Measurements from ENCODE around the gene RBM12. TPM values are rescaled to one million over a fixed set of nuclear protein-coding genes. Genes with fewer than 3 reads are reported as not detected.

The RBM12 gene
- total RNA-seq, 4 donors from 2014 or later = 24.7 to 33.8 (median 29.3) TPM

DNA sequence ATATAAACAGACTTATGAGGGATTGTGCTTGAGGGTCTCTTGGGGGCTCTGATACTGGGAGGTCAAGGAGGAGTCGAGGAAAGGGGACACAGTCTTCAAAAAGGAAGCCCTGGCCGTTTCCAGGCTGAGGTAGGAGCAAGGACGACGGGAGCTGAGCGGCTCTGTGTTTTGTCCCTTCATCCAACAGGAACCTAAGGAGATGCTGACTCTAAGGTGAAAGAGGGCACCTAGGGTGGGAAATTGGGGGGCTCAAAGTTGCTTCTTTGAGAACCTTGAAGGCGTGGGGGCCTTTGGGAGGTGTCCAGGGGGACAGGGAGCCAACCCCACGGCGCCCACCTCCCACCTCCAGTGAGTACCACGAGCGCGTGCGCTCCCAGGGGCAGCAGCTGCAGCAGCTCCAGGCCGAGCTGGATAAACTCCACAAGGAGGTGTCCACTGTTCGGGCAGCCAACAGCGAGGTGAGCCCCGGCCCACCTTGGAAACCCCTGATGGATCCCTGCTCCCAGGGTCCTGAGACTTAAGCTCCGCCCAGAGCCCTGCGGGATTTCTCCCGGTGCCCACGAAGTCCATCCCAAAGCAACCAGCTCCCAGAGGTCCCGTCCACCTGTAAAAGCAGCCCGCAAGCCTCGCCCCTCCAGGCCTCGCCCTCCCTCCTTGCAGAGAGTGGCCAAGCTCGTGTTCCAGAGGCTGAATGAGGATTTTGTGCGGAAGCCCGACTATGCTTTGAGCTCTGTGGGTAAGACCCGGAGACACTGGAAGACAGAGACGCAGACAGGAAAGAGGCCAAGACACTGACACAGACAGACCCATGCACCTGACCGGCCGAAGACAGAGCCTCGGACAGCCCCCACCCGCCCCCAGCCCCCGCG lies 46.2 kb downstream of the RBM12 start:
- Histone ChIP-seq H3K36me3 (no peaks in the 10 kb centered on the region), H3K27ac (peak overlapping the region; percentile 90 to 98 (median 96)), H3K4me3 (peak overlapping the region; percentile 27 to 64 (median 40)), H3K27me3 (no peaks in the 10 kb centered on the region), H3K9me3 (no peaks in the 10 kb centered on the region), H3K4me1 (peaks cover 12 to 47% (median 37%) of the 10 kb centered on the region in 4 donors)
- in situ Hi-C loops (cut with MboI; ENCODE audit: low pct_ligation_motif_present in 1 of 4, low pct_unique_long_range_greater_than_20kb in 1 of 4, low sequenced_read_pairs in 3 of 4) (no loop called here), intact Hi-C loops (cut with DNase I; ENCODE audit: low total_unique reads) (no loop called here)
- DNase-seq = no peak
- WGBS, 2 donors (ENCODE audit: low coverage in 1 of 2) = 15% methylated on average over 32 of the region's 35 CpGs; no CpG with 5 or more reads in 1 of the 2 donors
- TF ChIP-seq POLR2A (IDR thresholded peaks at IDR 0.05) (no peak), POLR2AphosphoS5 (IDR thresholded peaks at IDR 0.05) (no peak), EP300 (IDR thresholded peaks at IDR 0.05; ENCODE audit: low read depth) (no peak)
- TF ChIP-seq, protein P1, sequence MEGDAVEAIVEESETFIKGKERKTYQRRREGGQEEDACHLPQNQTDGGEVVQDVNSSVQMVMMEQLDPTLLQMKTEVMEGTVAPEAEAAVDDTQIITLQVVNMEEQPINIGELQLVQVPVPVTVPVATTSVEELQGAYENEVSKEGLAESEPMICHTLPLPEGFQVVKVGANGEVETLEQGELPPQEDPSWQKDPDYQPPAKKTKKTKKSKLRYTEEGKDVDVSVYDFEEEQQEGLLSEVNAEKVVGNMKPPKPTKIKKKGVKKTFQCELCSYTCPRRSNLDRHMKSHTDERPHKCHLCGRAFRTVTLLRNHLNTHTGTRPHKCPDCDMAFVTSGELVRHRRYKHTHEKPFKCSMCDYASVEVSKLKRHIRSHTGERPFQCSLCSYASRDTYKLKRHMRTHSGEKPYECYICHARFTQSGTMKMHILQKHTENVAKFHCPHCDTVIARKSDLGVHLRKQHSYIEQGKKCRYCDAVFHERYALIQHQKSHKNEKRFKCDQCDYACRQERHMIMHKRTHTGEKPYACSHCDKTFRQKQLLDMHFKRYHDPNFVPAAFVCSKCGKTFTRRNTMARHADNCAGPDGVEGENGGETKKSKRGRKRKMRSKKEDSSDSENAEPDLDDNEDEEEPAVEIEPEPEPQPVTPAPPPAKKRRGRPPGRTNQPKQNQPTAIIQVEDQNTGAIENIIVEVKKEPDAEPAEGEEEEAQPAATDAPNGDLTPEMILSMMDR (IDR thresholded peaks at IDR 0.05) = no peak

DNA sequence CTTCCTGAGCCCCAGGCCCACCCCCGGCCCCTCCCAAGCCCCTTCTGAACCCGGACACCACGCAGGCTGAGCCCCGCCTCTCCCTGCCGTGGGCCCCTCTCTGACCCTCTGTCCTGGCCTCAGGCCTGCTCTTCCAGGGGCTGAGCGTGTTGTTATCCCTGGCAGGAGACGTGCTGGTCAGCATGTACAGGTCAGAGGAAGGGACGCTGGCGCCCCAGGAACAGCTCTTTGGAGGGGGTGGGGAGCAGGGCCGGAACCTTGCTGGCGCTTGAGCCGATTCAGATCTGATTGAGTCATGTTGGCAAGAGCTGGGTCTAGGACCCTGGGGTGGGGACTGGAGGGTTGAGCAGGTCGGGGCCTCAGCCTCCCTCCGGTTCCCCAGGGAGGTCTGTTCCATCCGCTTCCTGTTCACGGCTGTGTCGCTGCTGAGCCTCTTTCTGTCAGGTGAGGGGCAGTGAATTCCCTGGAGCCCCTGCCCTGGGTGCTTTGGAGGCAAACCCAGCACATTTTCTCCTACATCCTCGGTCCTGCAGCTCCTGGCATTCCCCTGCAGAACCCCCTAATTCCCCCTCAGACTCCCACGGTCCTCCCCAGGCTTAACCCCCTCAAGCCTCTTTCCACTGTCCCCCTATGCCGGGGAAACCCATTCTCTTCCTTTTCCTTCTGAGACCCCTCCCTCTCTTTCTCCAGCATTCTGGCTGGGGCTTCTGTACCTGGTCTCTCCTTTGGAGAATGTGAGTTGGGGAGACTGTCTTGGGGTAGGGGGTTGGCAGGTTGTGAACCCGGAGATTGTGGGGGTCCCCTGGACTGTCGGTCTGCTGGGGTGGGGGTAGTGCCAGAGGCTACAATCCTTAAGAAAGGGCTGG lies 47.1 kb downstream of the RBM12 start:
- in situ Hi-C loops (cut with MboI; ENCODE audit: low pct_ligation_motif_present in 1 of 4, low pct_unique_long_range_greater_than_20kb in 1 of 4, low sequenced_read_pairs in 3 of 4) = no loop called here
- 13 to 19% methylated on average over 5 to 22 of the region's 22 CpGs for WGBS, 2 donors (ENCODE audit: low coverage in 1 of 2)
- Histone ChIP-seq H3K4me1 (peaks cover 12 to 47% (median 37%) of the 10 kb centered on the region in 4 donors), H3K9me3 (no peaks in the 10 kb centered on the region), H3K27ac (peak overlapping the region; percentile 90 to 98 (median 96)), H3K27me3 (no peaks in the 10 kb centered on the region), H3K36me3 (no peaks in the 10 kb centered on the region), H3K4me3 (peak overlapping the region in 3 of 4 donors; percentile 44 to 64 (median 56))
- TF ChIP-seq, protein P1 (IDR thresholded peaks at IDR 0.05) = peak; percentile 27 to 49 (median 42)
- TF ChIP-seq EP300 (IDR thresholded peaks at IDR 0.05; ENCODE audit: low read depth) (no peak), POLR2AphosphoS5 (IDR thresholded peaks at IDR 0.05) (no peak), POLR2A (IDR thresholded peaks at IDR 0.05) (no peak)
- peak; percentile 65 for DNase-seq
- intact Hi-C loops (cut with DNase I; ENCODE audit: low total_unique reads) = loop anchor here (2.0 kb wide), 1 partner anchor 47 kb away; the partner anchor contains the start of genes CPNE1 and RBM12

DNA sequence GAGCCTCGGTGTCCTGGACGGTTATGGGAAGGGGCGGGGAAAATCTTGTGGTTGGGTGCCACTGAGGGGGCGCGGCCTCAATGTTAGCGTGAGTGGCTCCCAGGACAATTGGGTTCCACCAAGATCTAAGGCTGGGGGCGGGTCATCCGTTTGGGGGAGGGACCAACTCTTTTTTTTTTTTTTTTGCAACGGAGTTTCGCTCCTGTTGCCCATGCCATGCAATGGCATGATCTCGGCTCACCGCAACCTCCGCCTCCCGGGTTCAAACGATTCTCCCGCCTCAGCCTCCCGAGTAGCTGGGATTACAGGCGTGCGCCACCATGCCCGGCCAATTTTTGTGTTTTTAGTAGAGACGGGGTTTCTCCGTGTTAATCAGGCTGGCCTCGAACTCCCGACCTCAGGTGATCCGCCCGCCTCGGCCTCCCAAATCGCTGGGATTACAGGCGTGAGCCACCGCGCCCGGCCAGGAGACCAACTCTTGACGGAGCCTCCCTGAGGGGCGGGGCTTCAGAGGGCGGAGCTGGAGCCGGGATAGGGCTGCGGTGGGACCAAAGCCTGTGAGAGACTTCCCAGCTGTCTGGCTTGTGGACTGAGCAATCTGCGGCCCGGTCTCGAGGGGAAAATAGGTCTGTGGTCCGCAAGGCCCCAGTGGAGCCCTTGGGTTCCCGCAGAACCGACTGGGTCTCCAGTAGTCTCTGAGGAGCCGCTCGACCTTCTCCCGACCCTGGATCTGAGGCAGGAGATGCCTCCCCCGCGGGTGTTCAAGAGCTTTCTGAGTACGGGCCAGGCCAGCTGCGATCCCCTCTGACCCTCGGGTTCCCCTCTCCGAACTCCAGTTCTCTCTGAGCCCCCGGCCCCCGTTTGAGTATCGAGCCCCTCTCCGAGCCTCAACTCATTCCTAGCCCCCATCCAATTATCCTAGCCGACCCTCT lies 48.0 kb downstream of the RBM12 start:
- no peak for TF ChIP-seq EP300 (IDR thresholded peaks at IDR 0.05; ENCODE audit: low read depth)
- TF ChIP-seq POLR2A (IDR thresholded peaks at IDR 0.05) = peak; percentile 41
- TF ChIP-seq POLR2AphosphoS5 (IDR thresholded peaks at IDR 0.05) = peak; percentile 59 to 76 (median 70)
- TF ChIP-seq, protein P1 (IDR thresholded peaks at IDR 0.05) = peak in 1 of 5 experiments; percentile 18
- peaks cover 12 to 47% (median 37%) of the 10 kb centered on the region in 4 donors for H3K4me1 ChIP-seq
- DNase-seq = peak; percentile 93
- H3K4me3 ChIP-seq = peak overlapping the region; percentile 44 to 64 (median 50)
- H3K27me3 ChIP-seq = no peaks in the 10 kb centered on the region
- in situ Hi-C loops (cut with MboI; ENCODE audit: low pct_ligation_motif_present in 1 of 4, low pct_unique_long_range_greater_than_20kb in 1 of 4, low sequenced_read_pairs in 3 of 4) (no loop called here), intact Hi-C loops (cut with DNase I; ENCODE audit: low total_unique reads) (loop anchor here (2.0 kb wide), 1 partner anchor 48 kb away; the partner anchor contains the start of genes CPNE1 and RBM12)
- H3K36me3 ChIP-seq = no peaks in the 10 kb centered on the region
- peak overlapping the region; percentile 90 to 98 (median 96) for H3K27ac ChIP-seq
- WGBS, 2 donors (ENCODE audit: low coverage in 1 of 2) = 0 to 3% methylated on average over 3 to 57 of the region's 57 CpGs
- no peaks in the 10 kb centered on the region for H3K9me3 ChIP-seq

Measured in transverse colon (tissue), 4 donors.